GM18517 (cell line): Measurements from ENCODE around the gene CCN2.

Experiments
- ATAC-seq: cut with Tn5 transposase; IDR thresholded peaks from one replicate; pipeline ENCODE4 v1.9.1; 2021; ENCODE audit warnings: mild to moderate bottlenecking, moderate library complexity; ENCODE audit not compliant: unreplicated experiment

The CCN2 gene

GRCh38 chr6:131950767-131951575 is at the start of gene CCN2:
CCN2 (minus strand) TSS chr6:131951372; CDS start chr6:131951172, 200 bp downstream.
- ATAC-seq, result no peak

- no peak for ATAC-seq
Measured at GRCh38 chr6:132000296-132000695, 49.1 kb upstream of the CCN2 start.

- no peak for ATAC-seq
Measured at GRCh38 chr6:131999545-132000146, 48.5 kb upstream of the CCN2 start.

- no peak for ATAC-seq
Measured at GRCh38 chr6:131998255-131998982, 47.2 kb upstream of the CCN2 start.

GRCh38 chr6:131997429-131998153 is 46.4 kb upstream of the CCN2 start:
- no peak for ATAC-seq

GRCh38 chr6:131995917-131996316 is 44.7 kb upstream of the CCN2 start:
- no peak for ATAC-seq

- no peak for ATAC-seq
Measured at GRCh38 chr6:131992557-131992956, 41.4 kb upstream of the CCN2 start.

- ATAC-seq, result no peak
Measured at GRCh38 chr6:131989036-131989435, 37.9 kb upstream of the CCN2 start.

GRCh38 chr6:131982740-131983259 is 31.6 kb upstream of the CCN2 start:
- ATAC-seq, result no peak

GRCh38 chr6:131981624-131981978 is 30.4 kb upstream of the CCN2 start:
- ATAC-seq, result no peak

GRCh38 chr6:131980791-131981623 is 29.8 kb upstream of the CCN2 start:
- no peak for ATAC-seq

- no peak for ATAC-seq
Measured at GRCh38 chr6:131980338-131980790, 29.2 kb upstream of the CCN2 start.

GRCh38 chr6:131979515-131980337 is 28.6 kb upstream of the CCN2 start:
- ATAC-seq, result no peak

- no peak for ATAC-seq
Measured at GRCh38 chr6:131978522-131978921, 27.4 kb upstream of the CCN2 start.

GRCh38 chr6:131976545-131977061 is 25.4 kb upstream of the CCN2 start:
- ATAC-seq, result no peak

GRCh38 chr6:131972741-131973140 is 21.6 kb upstream of the CCN2 start:
- ATAC-seq, result no peak

GRCh38 chr6:131970076-131970859 is 19.1 kb upstream of the CCN2 start:
- no peak for ATAC-seq

GRCh38 chr6:131968656-131969055 is 17.5 kb upstream of the CCN2 start:
- ATAC-seq, result no peak
